T-helper 1 cell treated with Interleukin-12 subunit alpha and Interleukin-12 subunit beta and Interleukin-4 antibody, amounts not matched to agents 30 μg/mL and 1 μg/mL, for 36 hours (primary cell): ENCODE data around the gene CGB7.
"Not testable (repeated sequence)": the region's sequence is repeated elsewhere in the genome, so short reads cannot be mapped to it uniquely, and the experiment has no call there.

Experiments used
- H3K27ac Mint-ChIP-seq: one replicate; pipeline ENCODE4 v1.8.0; 2021; ENCODE audit warnings: mild to moderate bottlenecking, mixed read lengths
- H3K27me3 Mint-ChIP-seq: one replicate; pipeline ENCODE4 v1.8.0; 2021; ENCODE audit warnings: low read depth, mixed read lengths
- H3K36me3 Mint-ChIP-seq: one replicate; pipeline ENCODE4 v1.8.0; 2021; ENCODE audit warnings: low read depth, mixed read lengths
- H3K4me1 Mint-ChIP-seq: one replicate; pipeline ENCODE4 v1.8.0; 2021; ENCODE audit warnings: low read depth, mixed read lengths
- H3K4me3 Mint-ChIP-seq: one replicate; pipeline ENCODE4 v1.8.0; 2021; ENCODE audit warnings: mild to moderate bottlenecking, moderate library complexity, mixed read lengths
- H3K9me3 Mint-ChIP-seq: one replicate; pipeline ENCODE4 v1.8.0; 2021; ENCODE audit warnings: mixed read lengths

CGB7 gene

DNA sequence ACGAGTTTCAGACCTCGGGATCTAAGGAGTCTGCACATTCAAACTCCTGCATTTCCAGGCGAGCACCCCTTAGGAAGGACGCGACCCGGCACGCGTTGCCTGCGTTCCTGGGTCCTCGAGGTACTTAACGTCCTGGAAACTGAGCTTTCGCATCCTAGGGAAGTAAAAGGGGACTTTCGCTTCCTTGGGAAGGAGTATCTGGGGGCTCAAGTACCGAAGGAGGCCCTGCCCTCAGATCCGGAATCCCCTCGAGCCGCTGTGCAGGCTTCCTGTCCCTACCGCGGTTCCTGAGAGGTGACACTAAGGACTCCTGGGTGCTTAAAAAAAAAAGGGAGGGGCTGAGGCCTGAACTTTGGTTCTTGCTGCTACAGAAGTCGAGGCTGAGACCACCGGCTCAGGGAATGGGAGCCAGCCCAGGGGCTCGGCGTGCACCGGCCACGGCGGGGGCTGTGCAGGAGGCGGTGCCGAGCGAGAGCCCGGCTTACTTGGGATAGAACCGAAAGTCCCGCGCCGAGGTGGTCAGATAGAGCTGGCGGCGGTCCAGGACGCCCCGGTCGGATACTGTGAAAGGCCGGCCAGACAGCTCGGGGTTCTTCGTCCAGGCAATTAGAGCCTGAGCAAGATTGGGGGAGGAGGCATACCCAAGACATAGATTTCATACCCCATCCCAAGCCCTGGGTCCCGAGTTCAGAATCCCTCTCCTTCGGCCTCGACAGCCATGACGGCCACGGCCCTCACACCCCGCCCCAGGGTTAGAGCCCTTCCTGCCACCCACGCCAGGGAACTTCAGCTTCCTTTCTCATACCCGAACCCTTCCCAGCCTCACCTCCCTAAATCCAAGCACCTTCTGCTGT lies 38.9 kb downstream of the CGB7 start:
- Mint-ChIP-seq H3K27ac (peak overlapping the region; percentile 15), H3K27me3 (peaks cover 30% of the 10 kb centered on the region), H3K4me3 (peak overlapping the region; percentile 85), H3K4me1 (peaks cover 14% of the 10 kb centered on the region), H3K36me3 (peaks cover 18% of the 10 kb centered on the region)
- not testable (repeated sequence) for H3K9me3 Mint-ChIP-seq

DNA sequence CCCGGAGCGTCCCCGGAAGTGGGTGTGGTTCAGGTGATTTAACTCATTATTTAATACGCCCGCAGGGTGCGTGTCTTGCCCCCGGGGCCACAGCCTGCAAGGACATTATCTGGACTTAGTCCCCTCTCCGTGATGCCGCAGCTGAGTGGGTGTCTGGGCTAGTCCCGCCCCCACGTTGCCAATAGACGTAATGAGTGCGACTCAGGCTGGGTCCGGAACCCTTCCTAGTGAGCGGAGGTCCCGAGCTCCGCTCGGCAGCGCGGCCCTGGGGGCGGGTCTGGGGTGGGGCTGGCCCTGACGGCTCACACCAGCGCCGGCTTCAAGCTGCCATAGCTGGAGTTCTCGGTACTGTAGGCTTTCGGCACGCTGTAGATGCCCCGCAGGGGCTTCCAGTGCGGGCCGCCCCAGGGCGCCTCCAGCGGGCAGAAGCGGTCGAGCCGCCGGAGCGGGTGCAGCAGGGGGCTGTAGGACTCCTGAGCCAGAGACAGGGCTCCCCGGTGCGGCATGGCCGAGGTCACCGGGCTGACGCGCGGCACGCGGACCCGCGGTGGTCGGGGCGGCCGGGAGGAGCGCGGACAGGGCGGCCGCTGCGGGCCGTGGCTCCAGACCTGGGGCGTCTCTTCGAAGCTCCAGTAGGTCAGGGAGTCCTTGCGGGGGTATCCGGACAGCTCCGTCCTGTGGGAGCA lies 39.7 kb downstream of the CGB7 start:
- Mint-ChIP-seq H3K9me3 (no peaks in the 10 kb centered on the region), H3K36me3 (peaks cover 18% of the 10 kb centered on the region), H3K27me3 (peaks cover 30% of the 10 kb centered on the region), H3K27ac (no peak overlapping the region), H3K4me3 (peak overlapping the region; percentile 85), H3K4me1 (peaks cover 14% of the 10 kb centered on the region)

- Mint-ChIP-seq H3K4me1 (peaks cover 14% of the 10 kb centered on the region), H3K9me3 (no peaks in the 10 kb centered on the region), H3K36me3 (peaks cover 18% of the 10 kb centered on the region), H3K4me3 (peak within 1 kb of the TSS; percentile 85), H3K27ac (no peak within 1 kb of the TSS), H3K27me3 (peaks cover 30% of the 10 kb centered on the region)
These were observed 40.4 kb downstream of the CGB7 start, which contains the start of gene LHB for GRCh38 chr19:49017041-49017665. Gene LHB (minus strand): TSS chr19:49017091. CDS start chr19:49017081, 10 bp downstream.

DNA sequence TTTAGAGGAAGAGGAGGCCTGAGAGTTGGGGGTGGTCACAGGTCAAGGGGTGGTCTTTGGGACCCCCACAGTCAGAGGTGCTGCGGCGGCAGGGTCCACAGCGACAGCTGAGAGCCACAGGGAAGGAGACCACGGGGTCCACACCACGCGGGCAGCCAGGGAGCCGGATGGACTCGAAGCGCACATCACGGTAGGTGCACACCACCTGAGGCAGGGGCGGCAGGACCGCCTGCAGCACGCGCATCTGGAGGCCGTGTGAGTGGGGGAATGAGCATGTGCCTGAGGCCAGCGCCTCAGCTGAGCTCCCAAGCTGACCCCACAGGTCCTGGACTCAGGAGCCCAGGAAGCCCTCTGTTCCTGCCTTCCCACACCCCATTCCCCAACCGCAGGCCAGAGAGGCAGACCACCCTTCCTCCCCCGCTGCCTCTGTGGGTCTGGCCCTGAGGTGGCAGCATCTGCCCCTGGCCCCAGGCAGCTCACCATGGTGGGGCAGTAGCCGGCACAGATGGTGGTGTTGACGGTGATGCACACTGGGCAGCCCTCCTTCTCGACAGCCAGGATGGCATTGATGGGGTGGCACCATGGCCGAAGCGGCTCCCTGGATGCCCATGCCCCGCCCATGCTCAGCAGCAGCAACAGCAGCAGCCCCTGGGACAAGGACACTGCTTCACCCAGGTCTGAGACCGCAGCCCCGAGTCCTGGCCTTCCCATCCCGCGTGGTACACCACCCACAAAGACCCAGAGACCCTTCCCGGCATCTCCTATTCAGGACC lies 41.3 kb downstream of the CGB7 start:
- H3K9me3 Mint-ChIP-seq = no peaks in the 10 kb centered on the region
- H3K27me3 Mint-ChIP-seq = peaks cover 27% of the 10 kb centered on the region
- H3K4me3 Mint-ChIP-seq = no peak overlapping the region
- H3K27ac Mint-ChIP-seq = no peak overlapping the region
- peaks cover 18% of the 10 kb centered on the region for H3K36me3 Mint-ChIP-seq
- peaks cover 12% of the 10 kb centered on the region for H3K4me1 Mint-ChIP-seq

- no peak overlapping the region for H3K27ac Mint-ChIP-seq
- H3K36me3 Mint-ChIP-seq = peaks cover 20% of the 10 kb centered on the region
- no peak overlapping the region for H3K4me3 Mint-ChIP-seq
- H3K4me1 Mint-ChIP-seq = peaks cover 8% of the 10 kb centered on the region
- peaks cover 14% of the 10 kb centered on the region for H3K27me3 Mint-ChIP-seq
- H3K9me3 Mint-ChIP-seq = no peaks in the 10 kb centered on the region
These were observed 42.7 kb downstream of the CGB7 start for GRCh38 chr19:49014870-49015255.

DNA sequence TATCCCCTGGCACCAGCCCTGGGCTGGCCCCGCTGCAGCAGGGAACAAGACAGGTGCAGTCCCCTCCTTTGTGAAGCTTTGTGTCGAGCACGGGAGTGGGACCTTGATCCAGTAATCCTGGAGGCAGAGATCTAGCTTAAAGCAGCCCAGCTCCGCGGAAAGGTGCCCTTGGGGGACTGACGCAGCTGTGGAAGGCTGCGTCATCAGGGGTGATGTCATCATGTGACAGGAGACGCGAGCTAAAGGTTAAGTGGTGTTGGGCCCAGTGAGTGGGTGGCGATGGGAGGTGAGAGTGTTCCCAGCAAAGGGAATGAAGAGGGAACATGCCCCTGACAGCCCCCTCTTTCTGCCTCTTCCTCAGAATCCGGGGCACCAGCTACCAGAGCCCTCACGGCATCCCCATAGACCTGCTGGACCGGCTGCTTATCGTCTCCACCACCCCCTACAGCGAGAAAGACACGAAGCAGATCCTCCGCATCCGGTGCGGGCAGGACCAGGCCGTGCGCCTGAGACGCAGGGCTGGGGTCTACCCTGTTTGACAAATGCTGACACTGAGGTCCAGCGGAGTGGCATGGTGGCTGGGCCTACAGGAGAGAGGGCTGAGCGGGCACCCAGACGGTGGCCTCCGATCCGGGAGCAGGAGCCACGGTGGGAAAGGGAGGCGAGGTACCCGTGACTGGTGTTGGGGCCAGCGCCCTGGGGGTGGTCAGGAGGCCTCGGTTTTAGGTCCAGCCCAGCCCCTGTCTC lies 43.3 kb downstream of the CGB7 start:
- Mint-ChIP-seq H3K36me3 (peaks cover 20% of the 10 kb centered on the region), H3K4me3 (no peak overlapping the region), H3K9me3 (no peaks in the 10 kb centered on the region), H3K27ac (no peak overlapping the region), H3K4me1 (peaks cover 7% of the 10 kb centered on the region), H3K27me3 (peaks cover 10% of the 10 kb centered on the region)

DNA sequence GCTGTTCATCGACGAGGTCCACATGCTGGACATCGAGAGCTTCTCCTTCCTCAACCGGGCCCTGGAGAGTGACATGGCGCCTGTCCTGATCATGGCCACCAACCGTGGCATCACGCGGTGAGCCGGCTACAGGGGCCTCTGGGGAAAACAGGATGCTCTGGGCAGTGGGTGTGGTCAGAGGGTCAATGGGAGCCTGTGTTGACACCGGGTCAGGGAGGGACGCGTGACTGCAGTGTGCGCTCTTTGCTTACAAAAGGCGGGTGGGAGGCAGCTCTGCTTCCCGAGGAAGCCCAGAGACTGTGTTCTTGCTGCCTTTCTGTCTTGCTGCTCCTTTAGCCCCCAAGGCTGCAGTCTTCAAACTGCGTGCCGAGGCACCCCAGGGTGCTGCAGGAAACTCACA lies 46.4 kb downstream of the CGB7 start:
- no peak overlapping the region for H3K4me3 Mint-ChIP-seq
- no peaks in the 10 kb centered on the region for H3K27me3 Mint-ChIP-seq
- peaks cover 17% of the 10 kb centered on the region for H3K36me3 Mint-ChIP-seq
- H3K27ac Mint-ChIP-seq = no peak overlapping the region
- no peaks in the 10 kb centered on the region for H3K4me1 Mint-ChIP-seq
- no peaks in the 10 kb centered on the region for H3K9me3 Mint-ChIP-seq

DNA sequence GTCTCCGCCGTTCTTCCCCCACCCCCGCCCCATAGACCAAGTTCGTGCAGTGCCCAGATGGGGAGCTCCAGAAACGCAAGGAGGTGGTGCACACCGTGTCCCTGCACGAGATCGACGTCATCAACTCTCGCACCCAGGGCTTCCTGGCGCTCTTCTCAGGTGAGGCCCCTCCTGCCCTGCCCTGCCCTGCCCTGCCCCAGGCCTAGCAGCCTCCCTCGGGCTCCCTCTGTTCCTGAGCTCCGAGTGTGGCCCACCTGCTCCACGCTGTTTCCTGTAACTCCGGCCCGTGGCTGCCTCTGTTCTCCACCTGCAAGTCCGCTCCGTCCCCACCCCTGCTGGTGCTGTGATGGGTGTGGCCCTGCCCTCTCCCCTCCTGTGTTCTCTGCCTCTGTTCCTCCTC lies 47.1 kb downstream of the CGB7 start:
- Mint-ChIP-seq H3K4me3 (no peak overlapping the region), H3K27ac (no peak overlapping the region), H3K4me1 (no peaks in the 10 kb centered on the region), H3K9me3 (no peaks in the 10 kb centered on the region), H3K27me3 (no peaks in the 10 kb centered on the region), H3K36me3 (peaks cover 13% of the 10 kb centered on the region)

GRCh38 chr19:49009828-49010227 lies 47.7 kb downstream of the CGB7 start:
- H3K36me3 Mint-ChIP-seq = peaks cover 15% of the 10 kb centered on the region

GRCh38 chr19:49006905-49007304 lies 50.6 kb downstream of the CGB7 start:
- no peak overlapping the region for H3K4me3 Mint-ChIP-seq
- H3K4me1 Mint-ChIP-seq = no peaks in the 10 kb centered on the region
- H3K36me3 Mint-ChIP-seq = peaks cover 17% of the 10 kb centered on the region
- no peaks in the 10 kb centered on the region for H3K9me3 Mint-ChIP-seq
- H3K27me3 Mint-ChIP-seq = no peaks in the 10 kb centered on the region
- H3K27ac Mint-ChIP-seq = no peak overlapping the region

More at GRCh38 chr19:49009828-49010227, 47.7 kb downstream of the CGB7 start:
- Mint-ChIP-seq H3K27me3 (no peaks in the 10 kb centered on the region), H3K4me1 (no peaks in the 10 kb centered on the region), H3K4me3 (no peak overlapping the region), H3K9me3 (no peaks in the 10 kb centered on the region), H3K27ac (no peak overlapping the region)

DNA sequence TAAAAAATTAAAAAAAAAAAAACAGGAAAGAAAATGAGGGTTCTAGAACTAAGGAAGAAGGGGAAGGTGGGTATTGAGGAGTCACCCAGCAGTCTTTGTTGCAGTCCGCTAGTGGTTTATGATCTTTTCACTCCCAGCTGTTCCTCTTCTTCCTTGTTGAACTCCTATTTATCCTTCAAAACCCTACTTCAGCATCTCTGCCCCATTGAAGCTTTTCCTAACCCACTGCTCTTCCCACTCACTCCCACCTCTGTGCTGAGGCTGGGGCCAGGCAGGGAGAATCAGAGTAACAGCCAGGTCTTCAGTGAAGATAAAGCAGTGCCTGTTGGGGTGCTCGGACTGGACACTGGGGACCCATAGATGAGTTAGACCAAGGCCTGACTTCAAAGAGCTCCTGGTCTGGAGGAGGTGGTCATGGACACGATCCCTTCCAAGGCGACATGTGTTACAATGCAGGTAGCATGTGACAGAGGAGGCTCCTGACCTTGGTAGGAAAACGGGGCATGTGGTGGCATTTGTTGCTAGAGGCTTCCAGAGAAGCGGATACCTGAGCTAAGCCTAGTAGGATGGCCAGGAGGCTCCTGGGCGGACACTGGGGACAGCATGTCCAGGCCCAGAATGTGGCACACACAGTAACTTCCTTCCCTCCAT lies 52.5 kb downstream of the CGB7 start:
- H3K9me3 Mint-ChIP-seq = no peaks in the 10 kb centered on the region
- H3K36me3 Mint-ChIP-seq = peaks cover 15% of the 10 kb centered on the region
- no peaks in the 10 kb centered on the region for H3K27me3 Mint-ChIP-seq

More for the DNA sequence above, 52.5 kb downstream of the CGB7 start:
- Mint-ChIP-seq H3K4me3 (no peak overlapping the region), H3K4me1 (no peaks in the 10 kb centered on the region), H3K27ac (no peak overlapping the region)
